Muscle of arm (tissue), 12 donors: ENCODE data around the gene ECSIT. TPM values are rescaled to one million over a fixed set of nuclear protein-coding genes. Genes with fewer than 3 reads are reported as not detected.
"Not testable (repeated sequence)": the region's sequence is repeated elsewhere in the genome, so short reads cannot be mapped to it uniquely, and the experiment has no call there.

Experiments
- DNase-seq: peaks from one replicate; pipeline ENCODE4 v3.0.0-alpha.2; 2013
- polyA plus RNA-seq, 12 donors: library from polyadenylated mRNA; unstranded; fragments of 120-200 nt; gene quantifications; one replicate each; pipeline ENCODE4 v1.2.1, GENCODE V29; 2013; ENCODE audit not compliant: insufficient read length in 12 of 12

ECSIT gene
- polyA plus RNA-seq, 12 donors = 28.4 to 47.2 (median 35.2) TPM; not detected in 1

- DNase-seq = no peak
Observed at GRCh38 chr19:11479898-11480714, 48.8 kb downstream of the ECSIT start.

GRCh38 chr19:11479090-11479897, 49.6 kb downstream of the ECSIT start:
- no peak for DNase-seq

- no peak for DNase-seq
Observed at GRCh38 chr19:11478167-11479089, 50.5 kb downstream of the ECSIT start.

GRCh38 chr19:11475861-11476260, 53.1 kb downstream of the ECSIT start:
- no peak for DNase-seq

- DNase-seq = not testable (repeated sequence)
Observed at GRCh38 chr19:11475343-11475742, 53.6 kb downstream of the ECSIT start.

GRCh38 chr19:11473725-11474124, 55.2 kb downstream of the ECSIT start:
- DNase-seq = no peak

GRCh38 chr19:11468266-11468845, 60.6 kb downstream of the ECSIT start:
- not testable (repeated sequence) for DNase-seq

- no peak for DNase-seq
Observed at GRCh38 chr19:11465600-11465999, 63.3 kb downstream of the ECSIT start.

GRCh38 chr19:11464333-11465265, 64.3 kb downstream of the ECSIT start:
- no peak for DNase-seq

GRCh38 chr19:11463391-11463790, 65.5 kb downstream of the ECSIT start:
- DNase-seq = no peak

GRCh38 chr19:11461453-11461852, 67.5 kb downstream of the ECSIT start:
- no peak for DNase-seq

- no peak for DNase-seq
Observed at GRCh38 chr19:11460207-11460606, 68.7 kb downstream of the ECSIT start.

GRCh38 chr19:11458912-11459311, 70.0 kb downstream of the ECSIT start:
- DNase-seq = not testable (repeated sequence)

- no peak for DNase-seq
Observed at GRCh38 chr19:11458236-11458900, 70.6 kb downstream of the ECSIT start.

- DNase-seq = no peak
Observed at GRCh38 chr19:11457831-11458230, 71.1 kb downstream of the ECSIT start.

GRCh38 chr19:11457115-11457514, 71.8 kb downstream of the ECSIT start:
- DNase-seq = no peak

- no peak for DNase-seq
Observed at GRCh38 chr19:11456659-11457058, 72.3 kb downstream of the ECSIT start.
